SK-N-SH (cell line): ENCODE data around the gene OSBPL5.

ENCODE experiments used
- EP300 ChIP-seq, 2 experiments: IDR thresholded peaks; 2 replicates each; pipeline versions ENCODE4 v1.4.0 to v1.6.1; 2012; ENCODE audit warnings: borderline replicate concordance in 1 of 2, low read depth in 1 of 2, low read length in 1 of 2
- GABPA ChIP-seq: IDR thresholded peaks from 2 replicates; pipeline ENCODE4 v1.4.0; 2012; ENCODE audit warnings: low read depth, mild to moderate bottlenecking
- SMC3 ChIP-seq: IDR thresholded peaks from 2 replicates; pipeline ENCODE4 v1.6.1; 2012; ENCODE audit warnings: low read depth, low read length, improper control_type of control experiment
- TF ChIP-seq, protein P1 (sequence below): fragments of 200-600 bp; sonication (generic); IDR thresholded peaks from 2 replicates; pipeline ENCODE4 v1.6.1; 2017; ENCODE audit warnings: antibody characterized with exemption, mild to moderate bottlenecking, moderate library complexity
- TF ChIP-seq, protein P2 (sequence below): fragments of 150-350 bp; IDR thresholded peaks from 2 replicates; pipeline ENCODE4 v1.6.1; 2017; ENCODE audit warnings: antibody characterized with exemption, low read length, low read depth, borderline replicate concordance
- TF ChIP-seq, protein P3 (sequence below): IDR thresholded peaks from 2 replicates; pipeline ENCODE4 v1.4.0; 2012; ENCODE audit warnings: low read depth

DNA sequence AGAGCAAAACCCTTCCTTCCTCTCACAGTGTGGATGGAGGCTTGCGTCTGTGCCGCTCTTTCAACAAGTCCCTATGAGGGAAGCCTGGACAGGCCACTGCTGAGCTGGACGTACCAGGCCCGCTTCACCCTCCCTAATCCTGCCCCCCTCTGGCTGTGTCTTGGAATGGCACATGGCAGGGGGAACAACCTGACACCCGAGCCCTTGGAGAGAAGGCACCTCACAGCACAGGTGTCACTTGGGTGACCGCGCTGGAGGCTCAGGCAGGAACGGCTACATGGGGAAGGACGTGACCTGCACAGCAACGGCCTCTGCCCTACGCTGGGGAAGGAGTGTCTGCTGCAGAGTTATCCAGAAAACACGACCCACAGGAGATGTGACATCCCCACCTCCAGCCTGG lies 118.9 kb downstream of the OSBPL5 start:
- TF ChIP-seq, protein P1, sequence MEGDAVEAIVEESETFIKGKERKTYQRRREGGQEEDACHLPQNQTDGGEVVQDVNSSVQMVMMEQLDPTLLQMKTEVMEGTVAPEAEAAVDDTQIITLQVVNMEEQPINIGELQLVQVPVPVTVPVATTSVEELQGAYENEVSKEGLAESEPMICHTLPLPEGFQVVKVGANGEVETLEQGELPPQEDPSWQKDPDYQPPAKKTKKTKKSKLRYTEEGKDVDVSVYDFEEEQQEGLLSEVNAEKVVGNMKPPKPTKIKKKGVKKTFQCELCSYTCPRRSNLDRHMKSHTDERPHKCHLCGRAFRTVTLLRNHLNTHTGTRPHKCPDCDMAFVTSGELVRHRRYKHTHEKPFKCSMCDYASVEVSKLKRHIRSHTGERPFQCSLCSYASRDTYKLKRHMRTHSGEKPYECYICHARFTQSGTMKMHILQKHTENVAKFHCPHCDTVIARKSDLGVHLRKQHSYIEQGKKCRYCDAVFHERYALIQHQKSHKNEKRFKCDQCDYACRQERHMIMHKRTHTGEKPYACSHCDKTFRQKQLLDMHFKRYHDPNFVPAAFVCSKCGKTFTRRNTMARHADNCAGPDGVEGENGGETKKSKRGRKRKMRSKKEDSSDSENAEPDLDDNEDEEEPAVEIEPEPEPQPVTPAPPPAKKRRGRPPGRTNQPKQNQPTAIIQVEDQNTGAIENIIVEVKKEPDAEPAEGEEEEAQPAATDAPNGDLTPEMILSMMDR = peak; percentile 43
- no peak for TF ChIP-seq GABPA
- TF ChIP-seq EP300 (IDR thresholded peaks at IDR 0.05; ENCODE audit: borderline replicate concordance in 1 of 2, low read depth in 1 of 2, low read length in 1 of 2) = no peak
- TF ChIP-seq, protein P2, sequence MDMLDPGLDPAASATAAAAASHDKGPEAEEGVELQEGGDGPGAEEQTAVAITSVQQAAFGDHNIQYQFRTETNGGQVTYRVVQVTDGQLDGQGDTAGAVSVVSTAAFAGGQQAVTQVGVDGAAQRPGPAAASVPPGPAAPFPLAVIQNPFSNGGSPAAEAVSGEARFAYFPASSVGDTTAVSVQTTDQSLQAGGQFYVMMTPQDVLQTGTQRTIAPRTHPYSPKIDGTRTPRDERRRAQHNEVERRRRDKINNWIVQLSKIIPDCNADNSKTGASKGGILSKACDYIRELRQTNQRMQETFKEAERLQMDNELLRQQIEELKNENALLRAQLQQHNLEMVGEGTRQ = no peak
- TF ChIP-seq, protein P3, sequence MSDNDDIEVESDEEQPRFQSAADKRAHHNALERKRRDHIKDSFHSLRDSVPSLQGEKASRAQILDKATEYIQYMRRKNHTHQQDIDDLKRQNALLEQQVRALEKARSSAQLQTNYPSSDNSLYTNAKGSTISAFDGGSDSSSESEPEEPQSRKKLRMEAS = no peak
- no peak for TF ChIP-seq SMC3
